ENCODE data around the gene BEND6. TPM values are rescaled to one million over a fixed set of nuclear protein-coding genes. Genes with fewer than 3 reads are reported as not detected.

The BEND6 gene
- 5.8 TPM for polyA plus RNA-seq (ENCODE audit: insufficient read length)
- long read RNA-seq, donor 1, partial matches to known transcripts: 0 of 2 reads
- long read RNA-seq, donor 1, other reads (novel, unspliced or antisense): 0 of 2 reads
- long read RNA-seq, donor 2, partial matches to known transcripts: 0 of 1 reads
- long read RNA-seq, donor 2, other reads (novel, unspliced or antisense): 0 of 1 reads
- long read RNA-seq, donor 3, partial matches to known transcripts: 0 of 1 reads
- long read RNA-seq, donor 3, other reads (novel, unspliced or antisense): 0 of 1 reads
- long read RNA-seq, donor 4: 0 reads
- long read RNA-seq, donor 5, partial matches to known transcripts: 0 of 1 reads
- long read RNA-seq, donor 5, other reads (novel, unspliced or antisense): 0 of 1 reads
- long read RNA-seq, donor 6, partial matches to known transcripts: 0 of 1 reads
- long read RNA-seq, donor 6, other reads (novel, unspliced or antisense): 0 of 1 reads
- long read RNA-seq, donor 7: 0 reads
- long read RNA-seq, donor 8: 0 reads

- peak; percentile 44 for DNase-seq
Observed at GRCh38 chr6:56954403-56955170, at the start of gene BEND6. Gene BEND6, plus strand, starts transcription at chr6:56955107. Its CDS starts 26,704 bp downstream, at chr6:56981811.

- no peak for DNase-seq
Observed at GRCh38 chr6:56905378-56905777, 49.5 kb upstream of the BEND6 start.

GRCh38 chr6:56906752-56907151, 48.2 kb upstream of the BEND6 start:
- no peak for DNase-seq

- no peak for DNase-seq
Observed at GRCh38 chr6:56909115-56909907, 45.6 kb upstream of the BEND6 start.

GRCh38 chr6:56911847-56912246, 43.1 kb upstream of the BEND6 start:
- DNase-seq: no peak

- DNase-seq: no peak
Observed at GRCh38 chr6:56913285-56914074, 41.4 kb upstream of the BEND6 start.

GRCh38 chr6:56914798-56915658, 39.9 kb upstream of the BEND6 start:
- DNase-seq: no peak

GRCh38 chr6:56915832-56916231, 39.1 kb upstream of the BEND6 start:
- no peak for DNase-seq

- no peak for DNase-seq
Observed at GRCh38 chr6:56916849-56917551, 37.9 kb upstream of the BEND6 start.

GRCh38 chr6:56922645-56923044, 32.3 kb upstream of the BEND6 start:
- DNase-seq: no peak

GRCh38 chr6:56923565-56923964, 31.3 kb upstream of the BEND6 start:
- no peak for DNase-seq

- DNase-seq: no peak
Observed at GRCh38 chr6:56927538-56928453, 27.1 kb upstream of the BEND6 start.

- no peak for DNase-seq
Observed at GRCh38 chr6:56930846-56931245, 24.1 kb upstream of the BEND6 start.

- no peak for DNase-seq
Observed at GRCh38 chr6:56932910-56933477, 21.9 kb upstream of the BEND6 start.

GRCh38 chr6:56933650-56934049, 21.3 kb upstream of the BEND6 start:
- DNase-seq: peak; percentile 21

GRCh38 chr6:56934876-56935275, 20.0 kb upstream of the BEND6 start:
- DNase-seq: no peak

GRCh38 chr6:56936466-56936865, 18.4 kb upstream of the BEND6 start:
- DNase-seq: no peak

- DNase-seq: no peak
Observed at GRCh38 chr6:56938649-56939191, 16.2 kb upstream of the BEND6 start.

Measured in left kidney (tissue), 8 donors.